OCI-LY3 (cell line): ENCODE results near the gene ANXA3.

Experiments
- H2AFZ ChIP-seq: fragments of 200-600, 300-600 bp; shearing (Covaris generic); 2 replicates; pipeline ENCODE4 v1.6.0; 2014; ENCODE audit warnings: antibody characterized with exemption, low read depth, low read length
- H3K27ac ChIP-seq: fragments of 200-600, 300-600 bp; sonication (generic); 2 replicates; pipeline ENCODE4 v1.5.1; 2014; ENCODE audit warnings: mild to moderate bottlenecking, low read length, moderate library complexity, mixed read lengths
- H3K27me3 ChIP-seq: fragments of 200-600, 300-600 bp; sonication (generic); 2 replicates; pipeline ENCODE4 v1.6.1; 2014; ENCODE audit warnings: low read depth, low read length, mixed read lengths
- H3K36me3 ChIP-seq: fragments of 200-600, 300-600 bp; sonication (generic); replicated peaks from 2 replicates; pipeline ENCODE3; 2014; ENCODE audit warnings: low read depth, low read length, mixed read lengths
- H3K4me1 ChIP-seq: fragments of 300-600, 200-600 bp; sonication (generic); 2 replicates; pipeline ENCODE4 v1.6.1; 2014; ENCODE audit warnings: low read length, mixed read lengths
- H3K4me2 ChIP-seq: fragments of 200-600, 300-600 bp; sonication (generic); 2 replicates; pipeline ENCODE4 v1.6.1; 2014; ENCODE audit warnings: low read length, mixed read lengths
- H3K4me3 ChIP-seq: fragments of 300-600, 200-600 bp; sonication (generic); 2 replicates; pipeline ENCODE4 v1.5.1; 2014; ENCODE audit warnings: antibody characterized with exemption, mild to moderate bottlenecking, low read length, moderate library complexity
- H3K79me2 ChIP-seq: fragments of 300-600, 200-600 bp; shearing (Covaris generic); 2 replicates; pipeline ENCODE4 v1.6.1; 2014; ENCODE audit warnings: mild to moderate bottlenecking, low read length, mixed read lengths
- H3K9ac ChIP-seq: fragments of 300-600, 200-600 bp; shearing (Covaris generic); 2 replicates; pipeline ENCODE4 v1.6.0; 2014; ENCODE audit warnings: mild to moderate bottlenecking, low read length, moderate library complexity
- H3K9me3 ChIP-seq: fragments of 200-600, 300-600 bp; shearing (Covaris generic); 2 replicates; pipeline ENCODE4 v1.6.1; 2014; ENCODE audit warnings: low read length, mixed read lengths; ENCODE audit not compliant: insufficient read depth
- H4K20me1 ChIP-seq: fragments of 200-600, 300-600 bp; sonication (generic); 2 replicates; pipeline ENCODE4 v1.6.1; 2016; ENCODE audit warnings: low read length, mixed read lengths; ENCODE audit not compliant: insufficient read depth
- CTCF ChIP-seq: fragments of 200-600, 300-600 bp; sonication (generic); IDR thresholded peaks from 2 replicates; pipeline ENCODE4 v1.5.1; 2014; ENCODE audit warnings: antibody characterized with exemption, low read length, low read depth
- EZH2phosphoT487 ChIP-seq: fragments of 200-600 bp; shearing (Covaris generic); IDR thresholded peaks from 2 replicates; pipeline ENCODE4 v1.6.1; 2018; ENCODE audit warnings: antibody characterized with exemption, mixed run types, low read depth

The ANXA3 gene

GRCh38 chr4:78603384-78603783, 51.8 kb downstream of the ANXA3 start:
- H2AFZ ChIP-seq, result no peak overlapping the region
- H4K20me1 ChIP-seq, result no peaks in the 10 kb centered on the region
- no peak overlapping the region for H3K9ac ChIP-seq
- 0 out of 2 replicates have a peak, but pooled peaks cover 10% of the 10 kb centered on the region for H3K27me3 ChIP-seq
- no peak overlapping the region for H3K4me3 ChIP-seq
- no peaks in the 10 kb centered on the region for H3K9me3 ChIP-seq
- TF ChIP-seq CTCF (no peak), EZH2phosphoT487 (no peak)
- H3K27ac ChIP-seq, result no peak overlapping the region
- H3K79me2 ChIP-seq, result no peaks in the 10 kb centered on the region
- no peak overlapping the region for H3K4me2 ChIP-seq
- H3K4me1 ChIP-seq, result peaks cover 17% of the 10 kb centered on the region
- H3K36me3 ChIP-seq, result no peaks in the 10 kb centered on the region

- Histone ChIP-seq H3K79me2 (no peaks in the 10 kb centered on the region), H3K27me3 (0 out of 2 replicates have a peak, but pooled peaks cover 8% of the 10 kb centered on the region), H3K9ac (no peak overlapping the region), H2AFZ (no peak overlapping the region), H3K4me2 (no peak overlapping the region), H3K27ac (no peak overlapping the region), H3K36me3 (no peaks in the 10 kb centered on the region), H3K4me1 (peaks cover 17% of the 10 kb centered on the region), H3K4me3 (no peak overlapping the region), H3K9me3 (no peaks in the 10 kb centered on the region), H4K20me1 (no peaks in the 10 kb centered on the region)
- TF ChIP-seq EZH2phosphoT487 (no peak), CTCF (no peak)
Observed at GRCh38 chr4:78604988-78605387, 53.4 kb downstream of the ANXA3 start.

GRCh38 chr4:78606035-78606434, 54.5 kb downstream of the ANXA3 start:
- Histone ChIP-seq H3K4me2 (peak overlapping the region; percentile 23; the same call in 1 of the 2 replicates), H3K4me1 (peaks cover 26% of the 10 kb centered on the region), H2AFZ (no peak overlapping the region), H3K79me2 (no peaks in the 10 kb centered on the region), H4K20me1 (no peaks in the 10 kb centered on the region), H3K27ac (no peak overlapping the region), H3K9me3 (no peaks in the 10 kb centered on the region), H3K4me3 (no peak overlapping the region), H3K9ac (no peak overlapping the region), H3K27me3 (0 out of 2 replicates have a peak, but pooled peaks cover under 1% of the 10 kb centered on the region), H3K36me3 (no peaks in the 10 kb centered on the region)
- TF ChIP-seq EZH2phosphoT487 (no peak), CTCF (no peak)

GRCh38 chr4:78606530-78607095, 55.0 kb downstream of the ANXA3 start:
- 0 out of 2 replicates have a peak overlapping the region, but pooled peaks have one; percentile 14 for H2AFZ ChIP-seq
- no peaks in the 10 kb centered on the region for H3K36me3 ChIP-seq
- H3K9me3 ChIP-seq, result no peaks in the 10 kb centered on the region
- no peak overlapping the region for H3K9ac ChIP-seq
- peaks cover 24% of the 10 kb centered on the region for H3K4me1 ChIP-seq
- no peak for TF ChIP-seq CTCF
- TF ChIP-seq EZH2phosphoT487, result no peak
- no peak overlapping the region for H3K27ac ChIP-seq
- peak overlapping the region; percentile 23 for H3K4me2 ChIP-seq
- H4K20me1 ChIP-seq, result no peaks in the 10 kb centered on the region
- no peak overlapping the region for H3K4me3 ChIP-seq
- H3K79me2 ChIP-seq, result no peaks in the 10 kb centered on the region
- no peaks in the 10 kb centered on the region for H3K27me3 ChIP-seq
